ENCODE data around the gene NFRKB. TPM values are rescaled to one million over a fixed set of nuclear protein-coding genes. Genes with fewer than 3 reads are reported as not detected.
A peak's percentile ranks its signal among the peaks of the same experiment; 100 is the strongest.

NFRKB gene
- polyA plus RNA-seq, 1 donor (not counting 4 experiments of a cell fraction or from before 2014, with no cell fraction given): 14.4 TPM

GRCh38 chr11:129896062-129896461 lies 684 bp upstream of the NFRKB start:
- H3K4me1 ChIP-seq (ENCODE audit: control insufficient read depth, extremely low read depth, insufficient read depth, low read length): peaks cover 16% of the 10 kb centered on the region
- no peaks in the 10 kb centered on the region for H4K20me1 ChIP-seq (ENCODE audit: control insufficient read depth, extremely low read depth, insufficient read depth, low read length)
- dilution Hi-C loops (cut with MboI; ENCODE audit: extremely low pct_ligation_motif_present, low sequenced_read_pairs): no loop called here
- H3K9me3 ChIP-seq (ENCODE audit: control insufficient read depth, low read depth, low read length): no peaks in the 10 kb centered on the region
- peak overlapping the region; percentile 85 for H3K9ac ChIP-seq (ENCODE audit: control insufficient read depth, extremely low read depth, insufficient read depth, low read length)
- H3K79me2 ChIP-seq (ENCODE audit: control insufficient read depth, insufficient read depth, low read length): peaks cover 27% of the 10 kb centered on the region
- peak overlapping the region; percentile 65 for H3K27ac ChIP-seq (ENCODE audit: control insufficient read depth, insufficient read depth, low read length)
- peak overlapping the region; percentile 69 to 98 (median 95) for H3K4me3 ChIP-seq (ENCODE audit: control insufficient read depth in 2 of 3, extremely low read depth in 1 of 3, insufficient read depth in 2 of 3, low read depth in 1 of 3, low read length in 3 of 3)
- H3K27me3 ChIP-seq (ENCODE audit: control insufficient read depth, extremely low read depth, insufficient read depth, low read length): no peaks in the 10 kb centered on the region
- TF ChIP-seq CTCF (optimal IDR thresholded peaks at IDR 0.05 in 1 of 3, IDR thresholded peaks at IDR 0.05 in 1 of 3, conservative IDR thresholded peaks at IDR 0.05 in 1 of 3; ENCODE audit: extremely low read depth in 1 of 3, insufficient read depth in 2 of 3, low read length in 3 of 3) (no peak), EZH2 (IDR thresholded peaks at IDR 0.05; ENCODE audit: low read length) (no peak)
- H2AFZ ChIP-seq (ENCODE audit: control insufficient read depth, low read length): peak overlapping the region; percentile 89
- FAIRE-seq (no peak), DNase-seq (ENCODE audit: low read depth, low spot score) (no peak)
- H3K4me2 ChIP-seq (ENCODE audit: control insufficient read depth, extremely low read depth, insufficient read depth, low read depth, low read length): peak overlapping the region; percentile 83
- no peaks in the 10 kb centered on the region for H3K9me1 ChIP-seq (ENCODE audit: control insufficient read depth, extremely low read depth, insufficient read depth, low read length)
- peaks cover 10 to 14% of the 10 kb centered on the region in 2 experiments for H3K36me3 ChIP-seq (ENCODE audit: control insufficient read depth in 2 of 2, extremely low read depth in 1 of 2, insufficient read depth in 2 of 2, low read length in 2 of 2)

DNA sequence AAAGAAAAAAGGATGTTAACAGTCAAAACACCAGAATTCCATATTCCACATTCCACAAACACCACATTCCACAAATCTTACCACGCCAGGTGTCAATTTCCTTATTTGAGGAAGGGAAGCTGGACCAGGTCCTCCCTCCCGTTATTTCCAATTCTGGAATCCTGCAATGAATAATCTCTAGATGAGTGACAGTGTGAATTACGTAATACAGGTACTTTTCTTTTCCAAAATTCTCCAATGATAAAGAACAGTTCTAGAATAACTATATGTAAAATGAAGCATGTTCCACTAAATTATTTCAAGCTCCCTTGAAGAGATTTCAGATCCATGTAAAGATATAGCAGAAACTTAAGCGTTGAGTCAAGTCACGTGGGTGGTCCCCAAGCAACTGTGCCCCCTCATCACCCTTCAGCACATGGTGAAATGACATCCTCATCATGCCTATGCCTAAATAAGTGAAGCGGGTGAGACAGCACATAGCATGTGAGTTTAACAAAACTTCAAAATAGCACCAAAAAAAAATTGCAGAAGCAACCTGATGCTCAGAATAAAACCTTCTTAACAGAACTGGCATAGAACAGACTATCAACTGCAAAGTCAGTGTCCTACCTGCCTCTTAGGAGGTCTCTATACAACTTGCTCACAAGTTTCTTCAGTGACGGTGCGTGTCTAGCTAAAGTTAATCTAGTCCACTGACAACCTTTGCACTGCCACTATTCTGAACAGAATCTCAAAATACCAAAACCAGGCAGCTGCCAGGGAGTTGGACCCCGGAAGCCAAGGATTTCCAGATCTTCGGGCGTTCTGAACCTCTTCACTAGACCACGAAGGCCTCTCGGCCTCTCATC lies 876 bp downstream of the NFRKB start:
- dilution Hi-C loops (cut with MboI; ENCODE audit: extremely low pct_ligation_motif_present, low sequenced_read_pairs): no loop called here
- Histone ChIP-seq H4K20me1 (ENCODE audit: control insufficient read depth, extremely low read depth, insufficient read depth, low read length) (no peaks in the 10 kb centered on the region), H3K27ac (ENCODE audit: control insufficient read depth, insufficient read depth, low read length) (peak overlapping the region; percentile 64), H3K9ac (ENCODE audit: control insufficient read depth, extremely low read depth, insufficient read depth, low read length) (peak overlapping the region; percentile 85), H3K27me3 (ENCODE audit: control insufficient read depth, extremely low read depth, insufficient read depth, low read length) (no peaks in the 10 kb centered on the region), H3K4me3 (ENCODE audit: control insufficient read depth in 2 of 3, extremely low read depth in 1 of 3, insufficient read depth in 2 of 3, low read depth in 1 of 3, low read length in 3 of 3) (peak overlapping the region; percentile 88 to 98 (median 95)), H3K9me1 (ENCODE audit: control insufficient read depth, extremely low read depth, insufficient read depth, low read length) (no peaks in the 10 kb centered on the region), H3K4me1 (ENCODE audit: control insufficient read depth, extremely low read depth, insufficient read depth, low read length) (peaks cover 16% of the 10 kb centered on the region), H3K9me3 (ENCODE audit: control insufficient read depth, low read depth, low read length) (no peaks in the 10 kb centered on the region), H3K79me2 (ENCODE audit: control insufficient read depth, insufficient read depth, low read length) (peaks cover 27% of the 10 kb centered on the region), H3K4me2 (ENCODE audit: control insufficient read depth, extremely low read depth, insufficient read depth, low read depth, low read length) (peak overlapping the region; percentile 68), H2AFZ (ENCODE audit: control insufficient read depth, low read length) (peak overlapping the region; percentile 69), H3K36me3 (ENCODE audit: control insufficient read depth in 2 of 2, extremely low read depth in 1 of 2, insufficient read depth in 2 of 2, low read length in 2 of 2) (peaks cover 12 to 19% of the 10 kb centered on the region in 2 experiments)
- FAIRE-seq (peak; percentile 36), DNase-seq (ENCODE audit: low read depth, low spot score) (no peak)
- TF ChIP-seq EZH2 (IDR thresholded peaks at IDR 0.05; ENCODE audit: low read length) (no peak), CTCF (optimal IDR thresholded peaks at IDR 0.05 in 1 of 3, IDR thresholded peaks at IDR 0.05 in 1 of 3, conservative IDR thresholded peaks at IDR 0.05 in 1 of 3; ENCODE audit: extremely low read depth in 1 of 3, insufficient read depth in 2 of 3, low read length in 3 of 3) (no peak)
